Suppressor macrophage (primary cell): ENCODE data around the gene CES5A.
"Not testable (repeated sequence)": the region's sequence is repeated elsewhere in the genome, so short reads cannot be mapped to it uniquely, and the experiment has no call there.

Experiments used
- DNase-seq, 4 experiments: peaks; one replicate each; pipeline ENCODE4 v3.0.0-alpha.2; 2020 to 2022

CES5A gene

DNA sequence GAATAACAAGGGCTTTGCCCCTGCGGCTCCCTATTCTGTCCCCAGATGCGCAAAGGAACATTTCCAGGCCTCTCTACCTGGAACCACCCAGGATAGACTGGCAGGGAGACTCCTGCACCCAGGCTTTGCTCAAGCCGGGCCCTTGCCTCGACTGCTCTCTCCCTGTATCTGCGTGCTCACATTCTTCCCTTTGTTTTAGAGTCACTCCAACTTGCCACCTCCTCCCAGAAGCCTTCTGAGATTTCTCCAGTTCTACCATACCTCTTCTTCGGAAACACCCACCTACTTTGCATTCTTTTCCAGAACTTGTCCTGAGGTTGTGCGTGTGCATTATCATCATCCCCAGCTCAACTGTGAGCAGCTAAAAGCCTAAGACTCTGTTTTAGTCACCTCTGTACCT lies 3.0 kb downstream of the CES5A start:
- DNase-seq = no peak

DNA sequence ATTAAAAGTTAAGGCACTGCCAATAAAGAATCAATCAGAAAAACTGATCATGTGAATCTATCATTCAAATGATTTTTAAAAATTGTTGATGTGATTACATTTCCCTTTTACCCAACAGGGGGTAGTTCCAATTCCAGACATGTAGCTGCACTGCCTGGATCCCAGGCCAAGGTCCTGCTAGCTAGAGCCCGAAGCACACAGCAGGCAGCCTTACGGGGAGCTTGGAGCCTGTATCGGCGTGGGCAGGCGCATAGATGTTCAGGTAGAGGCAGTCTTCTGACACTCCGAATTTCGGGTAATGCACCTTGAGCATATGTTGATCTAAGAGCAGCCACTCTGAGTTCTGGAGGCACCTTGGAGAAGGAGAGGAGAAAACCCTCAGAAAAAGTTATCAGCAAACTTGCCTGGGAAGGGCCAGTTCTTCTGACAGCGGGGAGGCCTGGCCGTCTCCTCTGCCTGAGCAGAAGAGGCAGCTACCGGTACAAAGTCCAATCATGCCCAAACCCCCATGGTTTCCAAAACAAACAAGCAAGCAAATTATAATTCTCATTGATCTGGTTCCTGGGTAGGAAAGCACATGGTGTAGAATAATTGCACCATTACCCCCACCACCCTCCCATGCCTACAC lies 3.6 kb downstream of the CES5A start:
- DNase-seq = no peak

DNA sequence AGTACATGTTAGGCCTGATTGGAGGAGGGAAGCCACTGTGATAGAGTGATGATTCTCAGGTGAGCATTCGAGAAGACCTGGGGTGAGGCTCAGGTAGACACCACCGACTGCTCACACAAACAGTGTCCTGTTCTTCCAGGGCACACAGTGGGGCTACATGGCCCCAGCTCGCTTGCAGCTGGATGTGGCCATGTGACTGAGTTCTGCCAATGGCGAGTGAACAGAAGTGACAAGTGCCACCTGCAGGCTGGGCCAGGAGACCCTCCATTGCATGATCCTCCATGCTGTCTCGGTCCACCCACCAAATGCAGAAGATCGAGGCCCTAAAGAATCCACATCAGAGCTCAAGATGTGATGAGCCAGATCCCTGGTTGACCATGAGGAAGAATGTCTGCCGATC lies 6.2 kb downstream of the CES5A start:
- no peak for DNase-seq

DNA sequence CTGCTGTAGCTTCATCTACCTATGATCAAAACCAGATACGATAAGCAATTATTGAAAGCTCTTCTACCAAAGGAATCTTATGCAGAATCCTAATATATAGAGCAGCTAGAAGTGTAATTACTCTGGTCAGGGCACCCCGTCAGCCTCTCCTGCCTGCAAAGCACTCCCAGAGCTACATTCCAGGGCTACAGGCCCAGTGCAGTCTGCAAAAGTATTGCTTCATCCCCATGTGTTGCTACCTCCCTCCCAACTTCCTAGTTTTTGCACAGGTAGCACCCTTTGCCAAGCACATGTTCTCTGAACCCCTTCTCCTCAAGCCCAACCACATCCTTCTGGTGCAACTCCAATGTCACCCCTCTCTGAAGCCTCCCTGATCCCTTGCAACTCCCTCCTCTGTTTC lies 7.0 kb downstream of the CES5A start:
- no peak for DNase-seq

DNA sequence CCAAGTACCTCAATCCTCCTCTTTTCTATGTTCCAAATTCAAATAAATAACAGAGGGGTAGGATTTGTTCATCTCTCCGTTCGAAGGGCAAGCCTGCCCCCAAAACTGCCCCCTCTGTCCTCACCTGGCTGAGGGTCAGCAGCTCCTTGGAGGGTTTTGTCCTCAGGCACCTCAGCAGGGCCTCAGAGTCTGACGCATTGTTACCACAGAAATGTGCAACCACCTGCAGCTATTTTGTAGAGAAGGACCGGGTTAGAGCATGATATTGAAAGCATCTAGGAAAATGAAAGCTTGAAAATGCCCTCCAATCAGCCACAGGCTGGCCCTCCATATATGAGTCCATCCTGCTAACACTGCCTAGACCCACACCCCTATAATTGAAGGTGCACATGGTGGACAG lies 13.9 kb downstream of the CES5A start:
- DNase-seq = no peak

DNA sequence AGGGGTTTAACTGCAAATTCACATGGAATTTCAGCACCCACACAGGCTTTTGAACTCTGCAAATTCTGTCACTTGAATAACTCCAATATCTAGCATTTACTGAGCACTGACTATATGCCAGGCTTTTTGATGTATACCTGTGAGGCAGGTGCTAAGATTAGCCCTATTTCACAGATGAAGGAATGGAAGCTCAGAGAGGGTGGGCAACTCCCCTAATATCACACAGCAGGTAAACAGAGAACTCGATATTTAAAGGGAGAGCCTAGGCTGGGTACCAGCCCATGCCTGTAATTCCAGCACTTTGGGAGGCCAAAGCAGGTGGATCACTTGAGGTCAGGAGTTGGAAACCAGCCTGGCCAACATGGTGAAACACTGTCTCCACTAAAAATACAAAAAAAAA lies 17.5 kb downstream of the CES5A start:
- not testable (repeated sequence) for DNase-seq

DNA sequence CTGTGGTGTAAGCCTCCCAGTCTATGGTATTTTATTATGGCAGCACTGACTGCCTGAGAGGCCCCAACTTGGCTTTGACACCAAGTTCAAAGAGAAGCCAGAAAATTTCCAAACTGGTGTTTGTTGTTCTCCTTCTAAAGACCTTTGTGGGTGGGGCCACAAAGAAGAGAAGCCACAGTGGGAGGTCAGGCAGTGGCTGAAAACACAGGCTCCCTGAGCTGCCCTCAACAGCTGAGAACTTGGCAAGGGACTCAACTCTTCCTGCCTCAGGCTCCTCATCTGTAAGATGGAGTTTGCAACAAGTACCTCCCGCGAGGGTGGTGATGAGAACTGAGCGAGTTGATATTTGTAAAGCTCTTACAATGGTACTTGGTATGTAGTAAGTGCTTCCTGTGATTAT lies 18.2 kb downstream of the CES5A start:
- DNase-seq = no peak

DNA sequence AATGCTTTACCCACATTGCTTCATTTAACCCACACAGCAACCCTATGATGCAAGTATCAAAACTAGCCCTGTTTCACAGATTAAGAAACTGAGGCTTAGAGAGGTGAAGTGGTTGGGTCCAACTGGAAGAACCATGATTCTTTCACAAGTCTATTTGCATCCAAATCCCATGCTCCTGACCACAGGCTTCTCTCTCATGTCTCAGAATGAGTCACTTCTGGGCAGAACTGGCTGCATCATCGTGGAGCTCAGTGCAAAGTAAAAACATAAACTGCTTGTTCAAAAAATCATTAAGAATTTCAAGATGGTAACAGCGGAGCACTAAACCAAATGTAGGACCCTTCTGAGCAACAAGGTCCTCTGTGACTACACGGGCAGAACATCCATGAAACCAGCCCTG lies 22.1 kb downstream of the CES5A start:
- no peak for DNase-seq

DNA sequence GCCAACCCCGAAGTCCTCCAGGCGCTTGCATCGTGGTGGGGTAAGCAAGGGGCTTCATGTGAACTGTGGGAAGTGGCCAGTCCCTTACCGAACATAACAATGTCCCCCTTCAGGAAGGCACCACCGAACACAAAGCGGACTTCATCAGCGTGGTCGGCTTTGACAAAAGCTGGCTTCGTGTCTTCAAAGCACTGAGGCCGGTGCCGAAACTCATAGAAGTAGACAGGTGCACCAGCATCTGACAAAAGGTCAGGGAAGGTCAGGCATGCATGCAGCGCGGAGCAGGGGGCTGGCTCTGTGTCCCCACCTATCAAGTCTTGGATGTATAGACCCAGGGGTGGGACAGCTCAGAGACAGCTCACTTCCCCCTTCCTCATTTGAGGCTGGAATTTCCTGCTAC lies 25.6 kb downstream of the CES5A start:
- no peak for DNase-seq

DNA sequence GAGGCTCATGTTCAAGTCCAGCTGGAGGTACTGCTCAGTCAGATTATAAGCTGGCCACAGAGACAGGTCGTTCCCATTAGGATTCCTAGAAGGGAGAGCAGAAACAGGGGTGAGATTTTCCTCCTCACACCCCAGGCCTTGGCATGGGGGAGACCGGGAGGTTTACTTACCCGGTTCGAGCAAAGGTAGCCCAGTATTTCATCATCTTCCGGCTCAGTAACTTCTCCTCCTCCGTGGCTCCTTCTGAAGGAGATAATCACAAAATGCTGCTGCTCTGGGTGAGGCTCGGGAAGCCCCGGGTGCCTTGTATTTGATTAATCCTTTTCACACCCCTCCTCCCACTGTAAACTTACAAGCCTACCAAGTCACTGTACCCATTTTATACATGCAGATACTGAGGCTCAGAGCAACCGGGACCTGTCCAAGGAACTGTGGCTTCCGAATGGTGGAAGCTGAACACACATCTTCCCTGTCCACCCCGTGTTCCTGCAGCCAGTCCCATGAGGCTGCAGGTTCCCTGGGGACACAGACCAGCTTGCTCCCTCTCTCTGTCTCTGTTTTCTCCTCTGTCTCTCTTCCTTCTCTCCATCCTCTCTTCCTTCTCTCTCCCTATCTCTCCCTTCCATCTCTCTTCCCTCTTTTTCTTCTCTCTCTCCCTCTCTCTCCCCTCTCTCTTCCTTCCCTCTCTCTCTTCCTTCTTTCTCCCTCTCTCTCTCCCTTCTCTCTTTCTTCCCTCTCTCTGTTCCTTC lies 28.4 kb downstream of the CES5A start:
- DNase-seq = no peak

DNA sequence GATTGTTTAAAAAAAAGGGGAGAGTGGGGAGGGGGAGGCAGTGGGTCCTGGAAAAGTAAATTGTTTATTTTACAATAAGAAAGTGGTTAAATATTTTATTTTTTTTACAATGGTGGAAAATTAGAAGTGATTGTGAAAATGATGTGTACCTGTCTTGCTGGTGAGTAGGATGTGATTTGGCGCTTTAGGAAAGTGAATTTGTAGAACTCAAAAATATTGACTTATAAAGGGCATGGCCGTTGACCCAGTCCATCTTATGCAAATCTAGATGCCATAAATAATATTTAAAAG lies 32.1 kb downstream of the CES5A start:
- no peak for DNase-seq

DNA sequence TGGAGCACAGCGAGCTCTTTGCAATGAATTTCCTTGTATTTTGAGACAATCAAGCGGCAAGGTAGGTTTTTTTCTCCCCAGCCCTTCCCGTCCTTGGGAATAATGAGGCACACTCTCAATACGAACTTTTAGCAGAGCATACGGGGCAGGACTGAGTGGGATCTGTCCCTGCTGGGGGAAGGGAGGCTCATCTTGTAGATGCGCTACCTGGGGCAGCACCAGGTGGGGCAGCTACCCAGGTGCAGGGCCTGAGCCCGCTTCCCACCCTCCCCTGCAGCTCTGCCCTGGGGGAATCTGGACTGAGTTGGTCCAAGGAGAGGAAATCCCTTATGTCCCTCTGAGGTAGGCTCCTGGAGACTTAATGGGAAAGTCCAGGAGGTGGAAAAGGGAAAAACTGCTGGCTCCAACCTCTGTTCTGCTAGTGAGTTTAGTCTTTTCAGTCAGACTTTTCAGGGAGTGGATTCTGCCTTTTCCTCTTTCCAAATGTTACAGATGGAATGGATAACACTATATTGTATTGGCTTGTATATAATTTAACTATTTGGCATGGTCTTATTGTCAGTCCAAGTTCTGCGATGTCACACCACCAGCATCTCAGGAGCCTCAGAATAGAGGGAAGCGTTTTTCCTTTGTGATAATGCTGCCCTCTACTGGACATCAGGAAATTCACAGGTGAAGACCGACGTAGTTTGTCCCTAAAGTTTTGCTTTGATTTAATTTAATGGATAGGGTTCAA lies 32.6 kb downstream of the CES5A start:
- DNase-seq = peak; percentile 54 to 82 (median 62)

DNA sequence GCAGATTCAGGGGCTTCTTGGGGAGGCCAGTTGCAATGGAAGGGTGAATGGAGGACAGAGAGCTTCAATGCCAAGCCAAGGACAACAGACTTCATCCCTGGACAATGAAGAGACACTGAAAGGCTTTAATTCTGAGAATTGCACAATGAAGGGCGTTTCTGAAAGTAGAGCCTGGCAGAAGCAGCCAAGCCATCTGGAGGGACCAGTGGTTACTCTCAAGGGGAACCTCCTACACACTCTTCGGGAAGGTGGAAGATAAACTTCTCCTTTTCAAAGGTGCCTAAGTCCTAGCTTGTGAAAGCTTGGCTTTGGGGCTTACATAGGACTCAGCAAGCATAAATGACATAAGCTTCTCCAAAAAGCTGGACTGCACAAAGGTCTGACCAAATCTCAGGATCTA lies 36.1 kb downstream of the CES5A start:
- peak; percentile 50 to 77 (median 67) for DNase-seq

DNA sequence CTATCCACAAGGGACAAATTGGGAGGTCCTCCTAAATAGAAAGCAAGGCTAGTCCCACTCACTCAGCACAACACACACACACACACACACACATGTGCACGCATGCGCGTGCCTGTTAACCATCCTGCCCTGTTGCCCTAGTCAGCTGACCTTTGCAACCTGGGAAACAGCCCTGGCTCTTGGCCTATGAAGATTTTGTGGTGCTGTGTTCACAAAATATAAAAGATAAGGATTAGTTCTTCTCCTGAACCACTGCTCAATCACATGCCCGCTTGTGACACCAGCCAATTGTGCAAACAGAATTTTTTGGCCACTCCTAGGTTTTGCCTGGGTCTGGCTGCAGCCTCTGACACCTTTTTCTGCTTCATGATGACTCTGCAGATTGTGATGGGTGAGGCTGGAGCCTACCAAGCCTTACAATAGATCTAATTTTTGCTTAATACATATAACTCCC lies 39.0 kb downstream of the CES5A start:
- DNase-seq = peak in 3 of 4 experiments; percentile 24 to 45 (median 37)

DNA sequence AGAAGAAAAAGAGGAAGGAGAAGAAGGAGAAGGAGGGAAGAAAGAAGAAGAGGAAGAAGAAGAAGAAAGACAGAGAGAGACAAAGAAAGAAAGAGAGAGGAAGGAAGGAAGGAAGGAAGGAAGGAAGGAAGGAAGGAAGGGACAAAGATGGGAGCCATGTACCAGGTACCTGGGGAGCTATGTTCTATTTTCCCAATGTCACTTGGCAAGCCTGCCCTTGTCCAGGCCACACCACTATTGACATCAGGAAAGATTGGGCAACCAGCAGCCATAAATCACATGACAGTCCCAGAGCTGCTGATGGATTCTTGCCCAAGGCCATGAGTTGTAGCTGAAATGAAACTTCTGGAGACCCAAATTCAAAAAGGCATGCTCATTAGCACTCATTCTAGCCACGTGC lies 39.6 kb downstream of the CES5A start:
- DNase-seq = peak in 3 of 4 experiments; percentile 27 to 60 (median 38)

DNA sequence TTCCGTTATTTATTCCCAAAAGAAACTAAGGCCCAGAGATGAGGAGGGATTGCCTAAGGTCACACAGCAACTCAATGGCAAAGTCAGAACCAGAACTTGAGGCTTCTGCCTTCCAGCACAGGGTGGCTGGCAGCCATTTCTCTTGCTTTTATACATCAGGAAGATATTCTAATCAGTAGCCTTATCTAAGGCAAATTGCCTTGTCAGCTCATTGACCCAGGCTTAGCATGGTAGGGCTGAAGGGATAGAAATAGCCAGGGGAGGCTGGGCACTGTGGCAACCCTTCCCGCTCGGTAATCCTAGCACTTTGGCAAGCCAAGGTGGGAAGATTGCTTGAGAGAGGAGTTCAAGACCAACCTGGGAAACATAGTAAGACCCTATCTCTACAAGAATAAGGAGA lies 40.0 kb downstream of the CES5A start:
- DNase-seq = not testable (repeated sequence)

DNA sequence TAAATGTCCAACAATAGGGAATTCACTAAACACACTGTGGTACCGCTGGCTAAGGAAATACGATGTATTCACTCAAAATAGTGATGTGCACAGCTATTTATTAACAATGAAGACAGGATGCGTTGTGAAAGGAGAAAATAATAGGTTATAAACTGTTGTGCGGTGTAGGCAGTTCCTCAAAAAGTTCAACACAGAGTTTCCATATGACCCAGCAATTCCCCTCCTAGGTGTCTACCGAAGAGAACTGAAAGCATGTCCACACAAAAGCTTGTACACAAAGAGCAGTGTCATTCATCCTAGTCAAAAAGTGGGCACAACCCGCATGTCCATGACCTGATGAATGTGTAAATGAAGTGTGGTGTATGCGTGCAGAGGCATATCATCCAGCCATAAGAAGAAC lies 41.1 kb downstream of the CES5A start:
- peak in 1 of 4 experiments; percentile 30 for DNase-seq

DNA sequence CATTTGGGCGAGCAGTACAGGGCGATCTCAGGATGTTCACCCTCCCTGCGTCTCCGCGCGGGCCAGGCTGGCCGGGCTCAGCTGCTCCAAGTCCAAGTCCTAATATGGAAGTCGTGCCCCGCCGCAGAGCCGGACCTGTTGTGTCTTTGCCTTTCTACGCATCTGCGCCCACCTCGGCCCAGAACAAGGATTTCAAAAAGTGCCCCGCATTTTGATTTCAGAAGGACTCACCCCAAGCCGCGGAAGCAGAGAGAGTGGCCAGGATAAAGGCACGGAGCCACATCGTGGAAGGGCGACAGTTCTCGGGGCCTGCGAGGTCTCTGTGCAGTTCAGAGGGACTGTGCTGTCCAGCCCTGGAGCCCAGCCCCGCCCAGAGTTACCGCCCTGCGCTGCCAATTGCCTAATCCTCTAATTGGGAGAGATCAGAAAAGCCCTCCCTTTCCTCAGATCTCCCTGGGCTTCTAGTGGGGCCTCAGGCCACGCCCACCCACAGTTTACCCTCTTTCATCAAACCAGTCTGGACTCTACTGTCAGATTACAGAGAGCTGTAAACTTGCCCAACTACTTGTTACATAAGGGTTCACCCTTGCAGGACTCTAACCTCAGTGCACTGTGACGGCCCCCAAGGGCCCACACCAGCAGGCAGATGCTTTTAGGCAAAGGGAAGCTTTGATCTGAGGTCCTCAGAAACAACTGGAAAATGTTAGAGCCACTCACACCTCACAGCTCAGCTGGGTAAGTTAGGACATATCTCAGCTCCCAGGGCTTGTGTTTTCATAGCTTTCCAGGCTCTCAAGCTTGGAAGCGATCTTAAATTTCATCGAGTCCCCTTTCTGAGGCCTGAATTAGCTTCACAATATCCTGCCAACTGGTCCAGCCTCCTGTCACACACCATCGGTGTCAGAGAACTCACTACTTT lies 42.1 kb downstream of the CES5A start, which contains the start of gene CES1:
Gene CES1 (minus strand): TSS at position 324 of the 919 bp plus-strand sequence. CDS start 41 bp downstream, at position 283.
- DNase-seq = peak in 2 of 4 experiments; percentile 15 to 29

DNA sequence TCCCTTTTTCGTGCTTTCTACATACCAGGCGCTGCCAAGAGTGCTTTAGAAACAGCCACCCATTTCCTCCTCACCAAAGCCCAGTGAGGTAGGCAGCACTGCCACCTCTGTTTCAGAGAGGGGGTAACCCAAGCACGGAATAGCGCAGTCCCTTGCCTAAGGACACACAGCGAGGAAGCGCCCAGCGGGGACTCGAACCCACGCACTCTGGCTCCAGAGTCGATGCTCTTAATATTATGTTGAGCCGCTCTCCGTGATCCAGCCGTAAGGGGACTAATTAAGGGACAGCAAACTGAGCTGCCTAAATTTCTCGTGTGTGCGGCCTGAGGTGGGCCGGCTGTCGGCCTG lies 42.8 kb downstream of the CES5A start:
- DNase-seq = no peak

DNA sequence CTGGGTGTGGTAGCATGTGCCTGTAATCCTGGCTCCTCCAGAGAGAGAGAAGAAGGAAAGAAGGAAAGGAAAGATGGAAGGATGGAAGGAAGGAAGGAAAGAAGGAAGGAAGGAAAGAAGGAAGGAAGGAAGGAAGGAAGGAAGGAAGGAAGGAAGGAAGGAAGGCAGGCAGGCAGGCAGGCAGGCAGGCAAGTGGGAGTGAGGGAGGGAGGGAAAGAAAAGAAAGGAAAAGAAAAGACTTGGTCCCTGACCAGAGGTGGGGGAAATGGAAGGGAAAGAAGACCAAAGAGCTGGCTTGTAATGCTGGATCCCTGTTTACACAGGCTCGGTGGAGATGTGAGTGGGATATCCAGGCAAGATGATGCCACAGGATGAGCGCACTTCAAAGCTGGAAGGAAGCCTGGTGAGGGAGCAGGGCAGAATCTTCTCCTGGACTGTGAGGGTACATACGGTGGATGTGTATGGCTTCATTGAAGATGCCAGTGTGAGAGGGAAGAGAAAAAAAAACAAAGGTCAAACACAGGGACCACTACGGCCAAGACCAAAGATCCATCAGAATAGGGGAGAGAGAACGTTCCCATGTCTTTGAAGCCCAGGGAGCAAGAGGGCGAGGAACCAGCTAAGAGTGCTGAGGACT lies 44.4 kb downstream of the CES5A start:
- DNase-seq = no peak

DNA sequence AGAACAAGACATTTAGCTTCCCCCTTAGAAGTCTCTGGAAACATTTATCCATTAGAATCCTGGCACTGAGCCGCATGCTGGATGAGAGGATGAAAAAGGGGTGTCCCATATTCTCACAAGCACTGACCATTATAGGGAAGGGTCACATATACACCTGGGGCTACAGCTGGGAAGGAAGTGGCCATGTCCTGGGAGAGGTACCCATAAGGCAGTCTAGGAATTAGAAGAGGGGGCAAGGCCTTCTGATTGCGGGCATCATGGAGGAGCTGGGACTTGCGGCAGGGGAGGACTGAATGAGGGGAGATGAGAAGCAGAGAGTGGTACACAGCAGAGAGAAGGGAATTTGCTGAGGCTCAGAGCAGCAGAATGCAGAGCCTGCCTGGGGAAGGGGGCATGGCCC lies 45.9 kb downstream of the CES5A start:
- not testable (repeated sequence) for DNase-seq

DNA sequence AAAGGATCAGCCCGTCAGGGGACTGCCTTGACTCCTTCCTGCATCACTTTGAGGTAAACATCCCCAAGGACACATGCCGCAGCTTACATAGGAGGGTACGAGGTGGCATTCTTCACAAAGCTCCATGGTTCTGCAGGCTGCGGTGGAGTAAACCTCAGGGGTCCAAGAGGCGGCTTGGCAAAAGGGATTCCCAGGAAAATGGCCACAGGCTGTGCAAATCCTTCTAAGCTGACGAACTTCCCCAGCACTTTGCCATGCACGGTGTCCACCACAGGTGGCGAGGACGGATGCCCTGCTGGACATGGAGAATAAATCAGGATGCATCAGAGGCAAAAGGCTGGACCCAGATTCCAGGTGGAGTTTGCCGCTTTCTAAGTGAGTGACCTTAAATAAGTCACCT lies 46.5 kb downstream of the CES5A start:
- DNase-seq = no peak
